ENCODE measurements around the gene ALX4. TPM values are rescaled to one million over a fixed set of nuclear protein-coding genes. Genes with fewer than 3 reads are reported as not detected.

The ALX4 gene
- total RNA-seq, 2 donors from 2014 or later = not detected

- H3K9me3 Mint-ChIP-seq = no peaks in the 10 kb centered on the region
- no peak for DNase-seq
- no peak for ATAC-seq (replicated peaks in 1 of 2)
- no peaks in the 10 kb centered on the region for H3K27me3 Mint-ChIP-seq (ENCODE audit: low read depth)
- H3K4me1 Mint-ChIP-seq (ENCODE audit: low read depth) = no peaks in the 10 kb centered on the region
- H3K36me3 Mint-ChIP-seq (ENCODE audit: insufficient read depth in 2 of 2) = no peaks in the 10 kb centered on the region
- no peak overlapping the region for H3K4me3 Mint-ChIP-seq
- no peak overlapping the region for H3K27ac Mint-ChIP-seq
These were observed 21.8 kb downstream of the ALX4 start for GRCh38 chr11:44288133-44288526.

DNA sequence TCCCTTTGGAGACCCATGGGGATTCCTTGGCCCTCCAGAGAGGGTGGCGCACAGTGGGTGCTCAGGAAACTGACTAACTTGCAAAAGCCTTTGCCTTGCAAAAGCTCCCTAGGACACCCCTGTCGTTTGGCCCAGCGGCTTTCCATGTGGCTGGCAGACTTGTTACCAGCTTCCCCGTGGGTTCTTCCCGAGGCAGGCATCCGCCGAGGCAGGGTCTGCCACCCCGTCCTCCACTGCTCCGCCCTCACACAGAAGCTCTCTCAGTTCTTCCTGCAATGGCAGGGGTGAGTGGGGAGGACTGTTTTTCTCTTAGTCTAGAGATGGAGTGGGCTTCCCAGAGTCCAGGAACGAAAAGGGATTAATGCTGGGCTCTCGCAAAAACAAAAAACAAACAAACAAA, 23.0 kb downstream of the ALX4 start:
- H3K27ac Mint-ChIP-seq = no peak overlapping the region
- H3K27me3 Mint-ChIP-seq (ENCODE audit: low read depth) = no peaks in the 10 kb centered on the region
- no peak overlapping the region for H3K4me3 Mint-ChIP-seq
- no peak for ATAC-seq (replicated peaks in 1 of 2)
- H3K36me3 Mint-ChIP-seq (ENCODE audit: insufficient read depth in 2 of 2) = no peaks in the 10 kb centered on the region
- H3K4me1 Mint-ChIP-seq (ENCODE audit: low read depth) = no peaks in the 10 kb centered on the region
- no peaks in the 10 kb centered on the region for H3K9me3 Mint-ChIP-seq
- DNase-seq = no peak

DNA sequence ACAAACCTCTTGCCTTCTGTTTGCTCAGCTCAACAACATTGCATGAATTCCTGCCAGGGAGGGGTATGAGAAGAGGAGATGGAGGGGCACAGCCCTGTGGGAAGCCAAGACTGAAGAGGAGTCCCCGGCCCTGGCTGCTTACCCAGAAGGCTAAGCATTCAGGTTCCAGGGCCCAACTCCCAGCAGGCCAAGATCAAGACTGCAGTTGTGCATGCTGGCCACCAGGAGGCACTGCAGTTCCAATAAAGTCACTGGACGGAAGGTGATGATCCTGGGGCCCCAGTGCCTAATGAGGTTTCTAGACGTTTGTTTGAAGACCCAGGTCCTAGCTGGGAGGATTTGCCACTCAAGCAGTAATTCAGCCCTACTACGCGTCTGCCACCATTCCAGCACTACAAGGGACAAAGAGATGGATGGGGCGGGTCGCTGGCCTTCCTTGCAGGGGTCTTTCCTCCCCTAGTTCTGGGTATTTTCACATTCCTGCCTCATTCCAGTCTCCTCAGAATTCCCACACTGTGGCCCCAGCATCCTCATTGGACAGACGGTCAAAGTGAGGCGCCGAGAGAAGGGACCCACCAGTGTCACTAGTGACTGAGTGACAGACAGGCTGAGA, 23.6 kb downstream of the ALX4 start:
- Mint-ChIP-seq H3K9me3 (no peaks in the 10 kb centered on the region), H3K4me3 (no peak overlapping the region), H3K4me1 (ENCODE audit: low read depth) (no peaks in the 10 kb centered on the region), H3K27me3 (ENCODE audit: low read depth) (no peaks in the 10 kb centered on the region), H3K27ac (no peak overlapping the region), H3K36me3 (ENCODE audit: insufficient read depth in 2 of 2) (no peaks in the 10 kb centered on the region)
- ATAC-seq (replicated peaks in 1 of 2) (peak; percentile 61 to 68), DNase-seq (peak; percentile 50 to 68)

- no peaks in the 10 kb centered on the region for H3K4me1 Mint-ChIP-seq (ENCODE audit: low read depth)
- H3K4me3 Mint-ChIP-seq = no peak overlapping the region
- ATAC-seq (replicated peaks in 1 of 2) = no peak
These were observed 24.2 kb downstream of the ALX4 start for GRCh38 chr11:44285756-44286155.

DNA sequence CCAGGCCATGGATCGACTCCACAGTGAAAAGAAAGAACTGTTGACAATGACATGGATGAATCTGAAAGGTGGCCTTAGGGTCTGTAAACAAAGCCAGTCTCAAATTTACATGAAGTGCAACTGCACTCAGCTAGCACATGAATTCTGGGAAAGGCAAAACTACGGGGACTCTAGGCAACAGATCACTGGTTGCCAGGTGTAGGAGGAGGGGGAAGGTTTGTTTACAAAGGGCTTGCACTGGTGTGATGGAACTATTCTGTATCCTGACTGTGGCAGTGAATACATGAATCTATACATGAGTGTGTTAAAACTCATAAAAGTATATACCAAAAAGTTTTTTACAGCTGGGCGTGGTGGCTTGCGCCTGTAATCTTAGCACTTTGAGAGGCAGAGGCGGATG, 27.3 kb downstream of the ALX4 start:
- Mint-ChIP-seq H3K4me3 (no peak overlapping the region), H3K9me3 (no peaks in the 10 kb centered on the region), H3K36me3 (ENCODE audit: insufficient read depth in 2 of 2) (no peaks in the 10 kb centered on the region), H3K4me1 (ENCODE audit: low read depth) (no peaks in the 10 kb centered on the region), H3K27ac (no peak overlapping the region), H3K27me3 (ENCODE audit: low read depth) (peaks cover 5% of the 10 kb centered on the region)
- DNase-seq (no peak), ATAC-seq (replicated peaks in 1 of 2) (no peak)

More at GRCh38 chr11:44285756-44286155, 24.2 kb downstream of the ALX4 start:
- no peak overlapping the region for H3K27ac Mint-ChIP-seq
- H3K36me3 Mint-ChIP-seq (ENCODE audit: insufficient read depth in 2 of 2) = no peaks in the 10 kb centered on the region
- no peaks in the 10 kb centered on the region for H3K9me3 Mint-ChIP-seq
- no peak for DNase-seq
- H3K27me3 Mint-ChIP-seq (ENCODE audit: low read depth) = no peaks in the 10 kb centered on the region

- no peak for ATAC-seq (replicated peaks in 1 of 2)
- DNase-seq = no peak
- H3K27me3 Mint-ChIP-seq (ENCODE audit: low read depth) = peaks cover 5% of the 10 kb centered on the region
- no peaks in the 10 kb centered on the region for H3K36me3 Mint-ChIP-seq (ENCODE audit: insufficient read depth in 2 of 2)
- no peak overlapping the region for H3K4me3 Mint-ChIP-seq
- H3K9me3 Mint-ChIP-seq = no peaks in the 10 kb centered on the region
- no peak overlapping the region for H3K27ac Mint-ChIP-seq
- no peaks in the 10 kb centered on the region for H3K4me1 Mint-ChIP-seq (ENCODE audit: low read depth)
These were observed 28.8 kb downstream of the ALX4 start for GRCh38 chr11:44281151-44281550.

DNA sequence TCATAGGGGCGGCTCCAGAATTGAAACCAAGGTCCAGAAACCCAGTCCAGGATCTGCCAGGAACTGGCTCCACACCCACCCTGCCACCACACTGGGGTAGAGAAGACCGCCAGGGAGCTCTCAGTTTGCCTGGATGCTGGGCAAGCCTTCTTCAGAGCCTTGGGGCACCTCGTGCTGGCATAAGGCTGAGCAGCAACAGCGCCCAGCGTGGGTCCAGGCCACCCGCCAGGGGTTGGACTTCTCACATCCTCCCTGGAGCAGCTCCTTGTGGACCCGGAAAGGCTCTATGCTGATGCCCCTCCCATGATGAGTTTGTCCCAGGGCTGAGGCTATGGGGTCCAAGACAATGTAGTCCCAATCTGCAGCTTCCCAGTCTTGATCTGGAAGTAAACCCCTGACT, 29.7 kb downstream of the ALX4 start:
- Mint-ChIP-seq H3K4me3 (no peak overlapping the region), H3K4me1 (ENCODE audit: low read depth) (no peaks in the 10 kb centered on the region), H3K36me3 (ENCODE audit: insufficient read depth in 2 of 2) (no peaks in the 10 kb centered on the region), H3K9me3 (no peaks in the 10 kb centered on the region), H3K27ac (no peak overlapping the region), H3K27me3 (ENCODE audit: low read depth) (peaks cover 5% of the 10 kb centered on the region)
- no peak for ATAC-seq (replicated peaks in 1 of 2)
- DNase-seq = no peak

- Mint-ChIP-seq H3K27me3 (ENCODE audit: low read depth) (peaks cover 5% of the 10 kb centered on the region), H3K4me1 (ENCODE audit: low read depth) (no peaks in the 10 kb centered on the region), H3K36me3 (ENCODE audit: insufficient read depth in 2 of 2) (no peaks in the 10 kb centered on the region), H3K27ac (no peak overlapping the region), H3K9me3 (no peaks in the 10 kb centered on the region), H3K4me3 (no peak overlapping the region)
- DNase-seq (no peak), ATAC-seq (replicated peaks in 1 of 2) (no peak)
These were observed 30.5 kb downstream of the ALX4 start for GRCh38 chr11:44279483-44279882.

GRCh38 chr11:44277196-44278090, 32.5 kb downstream of the ALX4 start:
- ATAC-seq (replicated peaks in 1 of 2) (no peak), DNase-seq (no peak)
- Mint-ChIP-seq H3K27me3 (ENCODE audit: low read depth) (peaks cover 5% of the 10 kb centered on the region), H3K27ac (no peak overlapping the region), H3K4me1 (ENCODE audit: low read depth) (no peaks in the 10 kb centered on the region), H3K4me3 (no peak overlapping the region), H3K36me3 (ENCODE audit: insufficient read depth in 2 of 2) (no peaks in the 10 kb centered on the region), H3K9me3 (no peaks in the 10 kb centered on the region)

DNA sequence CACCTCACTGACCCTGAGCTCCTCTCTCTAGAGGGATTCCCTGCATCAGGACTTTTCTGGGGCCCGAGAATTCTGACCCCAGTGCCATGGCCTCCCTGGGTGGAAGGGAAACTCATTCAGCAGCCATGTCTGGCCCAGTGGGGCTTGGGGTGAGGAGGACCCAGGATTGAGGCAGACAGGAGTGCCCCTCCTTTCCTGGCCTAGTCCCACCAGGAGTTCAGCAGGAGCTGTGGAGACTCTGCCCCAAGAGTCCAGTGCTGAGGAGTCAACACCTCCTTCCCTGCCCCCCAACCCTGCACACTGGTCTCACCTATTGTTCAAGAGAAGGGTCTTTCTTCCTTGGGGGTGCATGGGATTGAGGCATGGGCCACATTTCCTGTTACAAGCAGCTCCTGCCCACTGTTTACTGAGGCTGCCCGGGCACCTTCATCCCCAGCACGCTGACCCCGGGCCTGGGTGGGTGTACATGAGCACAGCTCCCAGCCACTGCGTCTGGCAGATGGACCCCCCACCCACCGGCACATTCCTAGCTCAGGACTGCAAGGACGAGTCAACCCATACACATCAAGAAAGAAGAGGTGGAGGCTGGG, 33.9 kb downstream of the ALX4 start:
- no peaks in the 10 kb centered on the region for H3K9me3 Mint-ChIP-seq
- H3K4me1 Mint-ChIP-seq (ENCODE audit: low read depth) = no peaks in the 10 kb centered on the region
- ATAC-seq (replicated peaks in 1 of 2) (no peak), DNase-seq (no peak)
- no peak overlapping the region for H3K27ac Mint-ChIP-seq
- no peak overlapping the region for H3K4me3 Mint-ChIP-seq
- H3K27me3 Mint-ChIP-seq (ENCODE audit: low read depth) = peaks cover 5% of the 10 kb centered on the region
- peaks cover 0 to 2% of the 10 kb centered on the region in 2 donors for H3K36me3 Mint-ChIP-seq (ENCODE audit: insufficient read depth in 2 of 2)

DNA sequence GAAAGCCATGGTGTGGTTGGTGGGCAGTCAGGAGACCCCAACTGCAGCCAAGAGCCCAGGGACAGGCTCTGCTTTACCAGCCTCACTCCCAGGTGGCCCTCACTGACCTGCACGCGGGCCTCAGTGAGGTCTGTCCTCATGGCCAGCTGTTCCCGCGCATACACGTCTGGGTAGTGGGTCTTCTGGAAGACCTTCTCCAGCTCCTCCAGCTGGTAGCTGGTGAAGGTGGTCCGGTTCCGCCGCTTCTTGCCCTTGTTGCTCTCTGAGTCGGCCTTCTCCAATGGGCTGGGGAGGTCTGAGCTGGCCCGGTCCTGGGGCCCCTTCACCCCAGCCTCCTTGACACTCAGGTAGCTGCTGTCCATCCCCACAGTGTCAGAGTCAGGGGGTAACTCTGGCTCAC, 34.7 kb downstream of the ALX4 start:
- Mint-ChIP-seq H3K36me3 (ENCODE audit: insufficient read depth in 2 of 2) (peaks cover 0 to 2% of the 10 kb centered on the region in 2 donors), H3K27ac (no peak overlapping the region), H3K27me3 (ENCODE audit: low read depth) (peaks cover 5% of the 10 kb centered on the region), H3K4me1 (ENCODE audit: low read depth) (no peaks in the 10 kb centered on the region), H3K4me3 (no peak overlapping the region), H3K9me3 (no peaks in the 10 kb centered on the region)
- ATAC-seq (replicated peaks in 1 of 2) (no peak), DNase-seq (no peak)

GRCh38 chr11:44274404-44274803, 35.5 kb downstream of the ALX4 start:
- H3K27ac Mint-ChIP-seq = no peak overlapping the region
- H3K9me3 Mint-ChIP-seq = no peaks in the 10 kb centered on the region
- DNase-seq = no peak
- H3K36me3 Mint-ChIP-seq (ENCODE audit: insufficient read depth in 2 of 2) = peaks cover 0 to 2% of the 10 kb centered on the region in 2 donors
- H3K4me1 Mint-ChIP-seq (ENCODE audit: low read depth) = no peaks in the 10 kb centered on the region
- H3K27me3 Mint-ChIP-seq (ENCODE audit: low read depth) = no peaks in the 10 kb centered on the region
- H3K4me3 Mint-ChIP-seq = no peak overlapping the region
- no peak for ATAC-seq (replicated peaks in 1 of 2)

- H3K27ac Mint-ChIP-seq = no peak overlapping the region
- peaks cover 0 to 2% of the 10 kb centered on the region in 2 donors for H3K36me3 Mint-ChIP-seq (ENCODE audit: insufficient read depth in 2 of 2)
These were observed 38.7 kb downstream of the ALX4 start for GRCh38 chr11:44271286-44271685.

More at GRCh38 chr11:44271286-44271685, 38.7 kb downstream of the ALX4 start:
- DNase-seq = no peak
- Mint-ChIP-seq H3K4me1 (ENCODE audit: low read depth) (no peaks in the 10 kb centered on the region), H3K27me3 (ENCODE audit: low read depth) (no peaks in the 10 kb centered on the region), H3K4me3 (no peak overlapping the region), H3K9me3 (no peaks in the 10 kb centered on the region)
- no peak for ATAC-seq (replicated peaks in 1 of 2)
